Astrocyte (in vitro differentiated cells and primary cell): ENCODE data around the gene EPN2. TPM values are rescaled to one million over a fixed set of nuclear protein-coding genes. Genes with fewer than 3 reads are reported as not detected.

Source experiments
- DNase-seq: peaks from one replicate; pipeline ENCODE4 v3.0.0-alpha.2; 2010; ENCODE audit warnings: low read depth
- FAIRE-seq: peaks from 2 replicates; lab custom pipeline; 2011; peaks lifted over from hg19 to GRCh38; lab: Jason Lieb, UNC
- H2AFZ ChIP-seq: 2 replicates; pipeline ENCODE4 v1.6.0; 2012; ENCODE audit warnings: low read depth, low read length, inconsistent platforms
- H3K27ac ChIP-seq: 2 replicates; pipeline ENCODE4 v1.5.1; 2011; ENCODE audit warnings: low read depth, low read length, inconsistent platforms
- H3K27me3 ChIP-seq: 2 replicates; pipeline ENCODE4 v1.6.0; 2011; ENCODE audit warnings: low read length, inconsistent platforms; ENCODE audit not compliant: insufficient read depth
- H3K36me3 ChIP-seq: 2 replicates; pipeline ENCODE4 v1.5.1; 2011; ENCODE audit warnings: low read length, inconsistent platforms; ENCODE audit not compliant: insufficient read depth
- H3K4me1 ChIP-seq: 2 replicates; pipeline ENCODE4 v1.5.1; 2011; ENCODE audit warnings: low read length, inconsistent platforms; ENCODE audit not compliant: insufficient read depth
- H3K4me2 ChIP-seq: 2 replicates; pipeline ENCODE4 v1.6.0; 2012; ENCODE audit warnings: low read length, inconsistent platforms
- H3K4me3 ChIP-seq: 2 replicates; pipeline ENCODE4 v1.5.1; 2011; ENCODE audit warnings: low read depth, mild to moderate bottlenecking, low read length, inconsistent platforms; ENCODE audit not compliant: insufficient read depth
- H3K79me2 ChIP-seq: 2 replicates; pipeline ENCODE4 v1.6.0; 2012; ENCODE audit warnings: mild to moderate bottlenecking, low read length, inconsistent platforms; ENCODE audit not compliant: insufficient read depth
- H3K9ac ChIP-seq: 2 replicates; pipeline ENCODE4 v1.6.0; 2012; ENCODE audit warnings: mild to moderate bottlenecking, low read length, inconsistent platforms
- H3K9me3 ChIP-seq: 2 replicates; pipeline ENCODE4 v1.5.1; 2012; ENCODE audit warnings: low read depth, mild to moderate bottlenecking, low read length, inconsistent platforms; ENCODE audit not compliant: insufficient read depth
- H4K20me1 ChIP-seq: 2 replicates; pipeline ENCODE4 v1.6.0; 2012; ENCODE audit warnings: low read length, inconsistent platforms; ENCODE audit not compliant: insufficient read depth
- H3K27ac Mint-ChIP-seq: one replicate; pipeline ENCODE4 v1.8.0; 2021; ENCODE audit warnings: mild to moderate bottlenecking, mixed read lengths; ENCODE audit not compliant: unreplicated experiment
- H3K27me3 Mint-ChIP-seq: one replicate; pipeline ENCODE4 v1.8.0; 2021; ENCODE audit warnings: low read depth, mixed read lengths; ENCODE audit not compliant: unreplicated experiment
- H3K36me3 Mint-ChIP-seq: one replicate; pipeline ENCODE4 v1.8.0; 2021; ENCODE audit warnings: low read depth, mixed read lengths; ENCODE audit not compliant: unreplicated experiment
- H3K4me1 Mint-ChIP-seq: one replicate; pipeline ENCODE4 v1.8.0; 2021; ENCODE audit warnings: low read depth, mixed read lengths; ENCODE audit not compliant: unreplicated experiment
- H3K4me3 Mint-ChIP-seq: one replicate; pipeline ENCODE4 v1.8.0; 2021; ENCODE audit warnings: mild to moderate bottlenecking, moderate library complexity, mixed read lengths; ENCODE audit not compliant: unreplicated experiment
- H3K9me3 Mint-ChIP-seq: one replicate; pipeline ENCODE4 v1.8.0; 2021; ENCODE audit warnings: mild to moderate bottlenecking, mixed read lengths; ENCODE audit not compliant: unreplicated experiment
- CTCF ChIP-seq: IDR thresholded peaks from 2 replicates; pipeline ENCODE4 v1.5.1; 2011; ENCODE audit warnings: low read depth, mild to moderate bottlenecking, inconsistent platforms, low read length, moderate library complexity; ENCODE audit not compliant: insufficient read depth
- EZH2 ChIP-seq: IDR thresholded peaks from 2 replicates; pipeline ENCODE4 v1.6.1; 2012; ENCODE audit warnings: mild to moderate bottlenecking, low read length, inconsistent platforms; ENCODE audit not compliant: insufficient read depth
- total RNA-seq: library from RNA; stranded (reverse); gene quantifications from 2 replicates; pipeline ENCODE4 v1.2.1, GENCODE V29; 2021

EPN2 gene
- total RNA-seq, 1 donor from 2014 or later, result 48.7 TPM

GRCh38 chr17:19291646-19292376 lies 54.6 kb downstream of the EPN2 start:
- TF ChIP-seq EZH2, result no peak
- no peak for TF ChIP-seq CTCF
- FAIRE-seq, result no peak
- H3K27ac ChIP-seq, result no peak overlapping the region
- H3K79me2 ChIP-seq, result peaks cover 35% of the 10 kb centered on the region
- H3K36me3 Mint-ChIP-seq, result peaks cover 2% of the 10 kb centered on the region
- no peak for DNase-seq
- H3K36me3 ChIP-seq, result no peaks in the 10 kb centered on the region
- H3K9me3 Mint-ChIP-seq, result peaks cover 1% of the 10 kb centered on the region
- H3K4me3 ChIP-seq, result no peak overlapping the region
- H3K9me3 ChIP-seq, result no peaks in the 10 kb centered on the region
- peaks cover 33% of the 10 kb centered on the region for H3K4me1 Mint-ChIP-seq
- H3K9ac ChIP-seq, result no peak overlapping the region
- H3K27me3 ChIP-seq, result no peaks in the 10 kb centered on the region
- H3K27me3 Mint-ChIP-seq, result no peaks in the 10 kb centered on the region
- peaks cover 5% of the 10 kb centered on the region for H3K4me1 ChIP-seq
- no peak overlapping the region for H2AFZ ChIP-seq
- H3K4me3 Mint-ChIP-seq, result no peak overlapping the region
- no peak overlapping the region for H3K27ac Mint-ChIP-seq
- H3K4me2 ChIP-seq, result no peak overlapping the region
- H4K20me1 ChIP-seq, result peaks cover 80% of the 10 kb centered on the region

GRCh38 chr17:19292377-19292711 lies 55.2 kb downstream of the EPN2 start:
- H3K27me3 Mint-ChIP-seq, result no peaks in the 10 kb centered on the region
- H3K9me3 Mint-ChIP-seq, result peaks cover 1% of the 10 kb centered on the region
- DNase-seq (no peak), FAIRE-seq (no peak)
- Histone ChIP-seq H3K4me2 (no peak overlapping the region), H3K4me3 (no peak overlapping the region), H3K27ac (no peak overlapping the region), H3K4me1 (peaks cover 5% of the 10 kb centered on the region), H3K79me2 (peaks cover 34% of the 10 kb centered on the region), H3K9ac (no peak overlapping the region), H3K36me3 (no peaks in the 10 kb centered on the region), H3K9me3 (no peaks in the 10 kb centered on the region), H3K27me3 (no peaks in the 10 kb centered on the region), H2AFZ (no peak overlapping the region), H4K20me1 (peaks cover 80% of the 10 kb centered on the region)
- H3K4me1 Mint-ChIP-seq, result peaks cover 27% of the 10 kb centered on the region
- H3K27ac Mint-ChIP-seq, result no peak overlapping the region
- H3K36me3 Mint-ChIP-seq, result peaks cover 3% of the 10 kb centered on the region
- no peak overlapping the region for H3K4me3 Mint-ChIP-seq
- TF ChIP-seq CTCF (no peak), EZH2 (no peak)

GRCh38 chr17:19294443-19294842 lies 57.3 kb downstream of the EPN2 start:
- peaks cover 3% of the 10 kb centered on the region for H3K36me3 Mint-ChIP-seq
- peaks cover 78% of the 10 kb centered on the region for H4K20me1 ChIP-seq

More at GRCh38 chr17:19294443-19294842, 57.3 kb downstream of the EPN2 start:
- Histone ChIP-seq H2AFZ (no peak overlapping the region), H3K4me3 (no peak overlapping the region), H3K27me3 (no peaks in the 10 kb centered on the region), H3K4me1 (no peaks in the 10 kb centered on the region), H3K27ac (no peak overlapping the region), H3K9ac (no peak overlapping the region), H3K4me2 (no peak overlapping the region), H3K79me2 (peaks cover 22% of the 10 kb centered on the region), H3K36me3 (no peaks in the 10 kb centered on the region), H3K9me3 (no peaks in the 10 kb centered on the region)
- DNase-seq (no peak), FAIRE-seq (no peak)
- Mint-ChIP-seq H3K27me3 (no peaks in the 10 kb centered on the region), H3K4me3 (no peak overlapping the region), H3K4me1 (peaks cover 14% of the 10 kb centered on the region), H3K9me3 (no peaks in the 10 kb centered on the region), H3K27ac (peak overlapping the region; percentile 72)
- TF ChIP-seq CTCF (no peak), EZH2 (no peak)
